Measurements from ENCODE around the gene CFLAR. TPM values are rescaled to one million over a fixed set of nuclear protein-coding genes. Genes with fewer than 3 reads are reported as not detected.
A peak's percentile ranks its signal among the peaks of the same experiment; 100 is the strongest.
"Not testable (repeated sequence)": the region's sequence is repeated elsewhere in the genome, so short reads cannot be mapped to it uniquely, and the experiment has no call there.

Gene CFLAR
- total RNA-seq, 1 donor from 2014 or later, result 54.0 TPM

DNA sequence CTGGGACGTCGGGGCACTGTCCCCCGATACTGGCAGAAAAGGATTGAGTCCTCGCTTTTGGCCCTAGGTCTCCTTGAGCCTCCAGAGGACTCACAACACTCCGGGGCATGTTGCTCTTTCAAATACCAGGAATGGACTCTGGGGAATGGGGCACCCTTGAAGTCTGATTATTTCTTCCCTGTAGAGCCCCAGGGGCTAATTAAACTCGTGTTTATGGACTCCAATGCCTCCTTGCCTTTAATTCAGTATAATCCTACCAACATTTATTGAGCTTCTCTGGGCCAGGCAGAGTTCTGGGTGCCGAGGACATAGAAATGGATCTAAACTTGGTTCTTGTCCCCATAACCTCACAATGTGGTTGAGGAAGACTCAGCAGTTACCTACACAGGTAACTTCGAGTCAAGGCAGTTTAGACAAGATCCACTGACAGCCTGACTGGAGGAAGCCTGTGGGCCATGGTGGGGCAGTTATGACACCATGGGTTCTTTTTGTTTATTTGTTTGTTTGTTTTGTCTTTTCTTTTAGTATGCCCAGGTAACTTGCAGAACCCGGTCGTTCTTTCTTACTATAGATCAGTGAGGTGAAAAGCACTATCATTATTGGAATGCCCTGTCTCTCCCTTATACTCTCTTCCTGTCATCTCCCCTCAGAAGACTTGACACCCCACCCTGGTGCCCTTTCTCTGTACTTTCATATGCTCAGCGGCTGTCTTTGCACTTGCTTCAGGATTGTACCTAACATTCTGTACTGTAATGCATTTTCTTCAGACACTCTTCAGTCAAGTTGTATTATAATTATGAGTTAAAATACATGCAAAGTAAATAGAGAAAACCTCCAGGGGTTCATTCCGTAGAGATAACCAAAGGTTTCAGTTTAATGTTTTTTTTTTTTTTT lies 3.2 kb downstream of the CFLAR start:
- no peak for DNase-seq (ENCODE audit: low read depth)

DNA sequence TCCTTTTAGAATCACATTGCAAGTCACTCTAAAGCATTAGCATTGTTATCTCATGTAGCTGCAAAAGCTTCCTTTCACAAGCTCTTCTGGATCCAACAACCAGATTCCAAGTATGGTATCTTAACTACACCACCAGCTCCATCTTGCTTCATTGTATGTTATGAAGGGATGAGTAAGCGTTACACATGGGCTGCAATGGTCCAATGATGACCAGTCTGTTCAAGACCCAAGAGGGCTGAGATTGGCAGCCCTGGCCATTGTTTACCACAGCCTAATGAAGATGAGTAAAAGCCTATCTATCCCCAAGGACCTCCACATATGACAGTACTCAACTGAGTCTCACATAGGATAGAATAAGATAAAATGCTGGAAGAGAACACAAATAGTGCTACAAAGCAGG lies 6.3 kb downstream of the CFLAR start:
- no peak for DNase-seq (ENCODE audit: low read depth)

DNA sequence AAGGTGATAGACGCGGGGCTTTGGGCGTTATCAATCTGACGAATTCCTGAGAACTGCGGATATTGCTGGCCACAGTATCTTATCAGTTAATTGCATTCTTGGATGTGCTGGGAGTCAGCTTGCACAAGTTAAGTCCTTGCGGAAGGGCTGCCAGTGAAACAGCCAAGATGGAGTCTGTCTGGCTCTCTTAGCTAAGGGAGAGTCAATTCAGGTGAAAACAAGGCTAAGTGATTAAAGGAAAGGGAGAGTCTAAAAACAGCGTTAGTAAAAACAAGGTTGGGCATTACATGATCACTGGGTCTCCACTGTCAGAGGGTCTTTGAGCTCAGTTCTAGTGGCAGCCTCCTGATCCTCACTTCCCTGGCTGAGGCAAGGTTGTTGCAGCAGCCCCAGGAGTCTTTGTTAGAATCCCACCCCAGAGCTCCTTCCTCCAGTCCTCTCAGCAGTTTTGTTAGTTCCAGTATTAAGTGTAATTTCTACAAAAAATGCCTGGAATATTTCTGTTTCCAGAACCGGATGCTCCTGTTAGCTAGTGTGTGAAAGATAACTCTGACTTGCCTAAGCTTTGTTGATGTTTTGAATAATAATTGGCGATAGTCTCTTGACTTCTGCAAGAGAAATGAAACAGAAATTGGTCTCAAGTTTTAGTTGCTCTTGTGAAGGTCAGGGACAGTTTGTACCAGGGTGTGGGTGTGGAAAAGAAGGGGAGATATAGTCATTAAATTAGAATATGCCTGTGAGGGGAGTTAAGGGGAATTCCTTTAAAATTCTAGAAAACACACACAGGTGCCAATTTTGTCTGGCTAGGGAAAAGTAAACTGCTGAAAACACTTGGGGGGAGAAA lies 10.6 kb downstream of the CFLAR start:
- peak; percentile 33 for DNase-seq (ENCODE audit: low read depth)

DNA sequence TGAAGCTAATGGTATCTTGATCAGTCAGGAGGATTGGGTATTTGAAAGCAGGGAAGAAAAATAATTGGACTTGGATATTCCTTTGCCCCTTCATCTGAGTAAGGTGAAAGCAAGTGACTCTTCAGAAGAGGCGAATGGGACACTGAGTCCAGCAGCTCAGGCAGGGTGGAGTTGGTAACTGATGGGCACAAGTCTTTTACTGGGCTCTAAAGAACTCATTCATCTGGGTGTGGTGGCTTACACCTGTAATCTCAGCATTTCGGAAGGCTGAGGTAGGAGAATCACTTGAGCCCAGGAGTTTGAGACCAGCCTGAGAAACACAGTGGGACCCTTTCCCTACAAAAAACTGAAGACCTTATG lies 11.2 kb downstream of the CFLAR start:
- DNase-seq (ENCODE audit: low read depth), result no peak

DNA sequence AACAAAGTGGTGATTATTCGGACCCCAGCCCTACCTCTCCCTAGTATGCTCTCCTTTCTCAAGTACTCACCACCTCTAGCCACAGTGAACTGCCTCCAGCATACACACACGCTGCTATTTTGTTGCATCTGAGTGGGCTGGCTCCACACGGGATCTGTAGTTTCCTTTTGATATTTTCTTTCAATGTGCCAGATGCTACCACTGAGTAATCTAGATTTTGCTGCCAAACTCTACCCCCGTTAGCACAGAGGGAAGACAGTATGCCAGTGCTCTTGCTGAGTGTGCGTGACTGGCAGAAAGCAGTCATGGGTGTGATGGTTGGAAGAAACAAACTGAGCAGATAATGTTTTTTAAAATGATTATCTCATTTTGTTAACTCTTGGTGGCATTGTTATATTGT lies 11.6 kb downstream of the CFLAR start:
- peak; percentile 89 for DNase-seq (ENCODE audit: low read depth)

DNA sequence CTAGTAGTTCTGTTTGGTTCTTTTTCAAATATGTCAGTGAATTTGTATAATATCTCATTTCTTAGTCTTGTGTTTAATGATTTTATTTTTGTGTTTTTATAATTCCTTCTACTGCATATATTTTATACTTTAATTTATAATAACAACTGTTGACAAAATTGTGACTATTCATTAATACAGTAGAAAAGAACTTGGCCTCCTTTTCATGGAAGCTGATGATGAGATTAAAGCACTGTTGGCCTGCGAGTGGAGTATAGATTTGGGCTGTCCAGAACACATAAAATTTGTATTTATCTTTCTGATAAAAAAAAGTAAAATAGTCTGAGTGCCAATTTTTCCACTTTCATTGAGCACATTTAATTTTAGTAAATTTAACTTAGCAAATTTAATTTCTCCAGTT lies 12.1 kb downstream of the CFLAR start:
- no peak for DNase-seq (ENCODE audit: low read depth)

DNA sequence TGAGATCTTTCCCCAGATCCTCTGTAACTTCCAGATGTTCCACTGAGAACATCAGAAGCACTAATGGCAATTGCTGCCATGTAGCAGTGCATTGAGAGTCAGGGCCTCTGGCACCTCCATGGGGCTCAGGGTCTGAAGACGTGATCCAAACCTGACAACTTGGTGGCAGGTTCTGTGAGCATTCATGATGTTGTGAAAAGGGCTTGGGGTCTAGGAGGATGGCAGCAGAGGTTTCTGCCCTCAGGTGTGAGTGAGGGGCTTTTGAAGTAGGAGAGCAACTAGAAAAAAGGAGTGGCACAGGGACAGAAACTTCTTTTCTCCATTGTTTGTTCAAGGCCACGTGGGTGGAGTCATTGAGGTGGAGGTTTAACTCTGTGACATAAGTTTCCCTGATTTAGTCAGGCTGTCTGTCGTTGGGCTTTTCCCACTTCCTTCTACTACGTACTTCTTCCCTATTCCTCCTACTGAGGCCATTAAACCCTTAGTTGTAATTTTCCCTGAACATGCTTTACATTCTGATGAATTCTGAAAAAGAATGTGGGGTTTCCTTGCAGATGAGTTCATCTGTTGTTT lies 13.1 kb downstream of the CFLAR start:
- peak; percentile 43 for DNase-seq (ENCODE audit: low read depth)

DNA sequence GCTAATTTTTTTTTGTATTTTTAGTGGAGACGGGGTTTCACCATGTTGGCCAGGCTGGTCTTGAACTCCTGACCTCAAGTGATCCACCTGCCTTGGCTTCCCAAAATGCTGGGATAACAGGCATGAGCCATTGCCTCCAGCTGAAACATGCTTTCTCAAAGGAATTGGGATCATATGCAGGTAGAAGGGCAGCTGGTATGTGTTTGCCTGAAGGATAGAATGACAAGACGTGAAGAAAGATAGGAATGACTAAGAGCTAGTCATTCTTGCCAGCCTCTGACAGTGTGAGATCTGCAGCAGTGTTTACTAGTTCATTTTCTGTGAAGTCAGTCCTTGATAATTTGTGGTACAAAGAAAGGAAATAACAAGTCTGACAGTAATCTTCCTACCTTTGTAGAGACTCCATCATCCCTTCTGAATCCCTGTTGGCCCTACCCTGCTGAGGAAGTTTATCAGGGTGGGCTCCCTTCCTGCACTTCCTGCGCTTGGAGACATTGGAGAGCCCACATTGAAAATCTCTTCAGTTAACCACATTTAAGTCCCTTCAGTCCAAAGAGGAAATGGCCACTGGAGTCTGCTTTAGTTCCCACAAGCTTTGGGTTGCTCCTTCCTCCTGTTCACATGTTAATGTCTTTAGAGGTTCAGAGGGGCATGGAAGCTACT lies 14.7 kb downstream of the CFLAR start:
- peak; percentile 58 for DNase-seq (ENCODE audit: low read depth)

DNA sequence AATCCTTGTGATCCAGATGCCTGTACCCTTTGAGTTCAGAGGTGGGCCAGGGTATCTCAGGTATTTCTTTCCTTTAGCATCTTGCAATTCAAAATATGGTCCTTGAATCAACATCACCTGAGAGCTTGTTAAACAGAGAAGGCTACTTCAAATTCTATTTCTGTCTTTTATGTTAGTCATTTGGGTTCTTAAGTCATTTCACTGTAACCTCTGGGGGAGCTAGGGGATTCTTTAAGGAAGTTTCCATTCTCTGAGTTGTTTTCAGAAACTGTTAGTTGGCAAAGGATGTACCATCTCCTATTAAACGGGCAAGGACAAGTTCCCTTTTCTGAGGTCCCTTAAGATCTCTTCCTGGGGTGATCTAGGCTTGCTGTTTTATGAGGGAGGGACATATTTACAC lies 16.6 kb downstream of the CFLAR start:
- no peak for DNase-seq (ENCODE audit: low read depth)

DNA sequence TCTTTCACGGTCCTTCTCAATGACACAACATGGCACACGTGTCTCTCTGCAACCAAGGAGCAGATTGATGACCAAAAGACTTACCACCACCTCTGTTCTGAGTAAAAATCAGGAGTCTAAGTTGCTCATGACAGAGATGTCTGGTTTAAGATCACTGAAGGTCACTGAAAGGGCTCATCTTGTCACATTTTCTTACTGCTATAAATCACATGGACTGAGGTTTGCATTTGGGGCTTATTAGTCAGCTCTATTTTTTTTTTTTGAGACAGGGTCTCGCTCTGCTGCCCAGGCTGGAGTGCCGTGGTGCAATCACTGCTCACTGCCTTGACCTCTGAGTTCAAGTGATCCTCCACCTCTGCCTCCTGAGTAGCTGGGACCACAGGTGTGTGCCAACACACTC lies 19.4 kb downstream of the CFLAR start:
- DNase-seq (ENCODE audit: low read depth), result no peak

DNA sequence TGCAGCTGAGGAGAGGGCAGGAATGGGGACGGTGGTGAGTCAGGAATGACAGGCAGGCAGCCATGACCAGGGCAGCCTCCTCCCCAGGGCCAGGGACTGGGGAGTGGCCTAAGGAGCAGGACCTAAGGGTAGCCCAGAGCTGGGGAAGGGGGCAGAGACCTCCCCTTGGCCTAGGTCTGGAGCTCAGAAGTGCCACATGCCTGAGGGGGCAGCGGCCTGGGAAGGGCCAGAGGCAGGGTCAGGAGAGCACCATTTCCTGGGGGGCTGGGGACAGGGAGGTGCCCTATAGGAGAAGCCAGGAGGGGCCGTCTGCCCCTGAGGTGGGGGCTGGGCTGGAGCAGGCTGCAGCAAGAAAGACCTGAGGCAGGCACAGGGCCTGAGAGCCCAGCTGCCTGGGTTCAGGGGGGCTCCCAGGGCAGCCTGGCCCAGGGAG lies 20.9 kb downstream of the CFLAR start:
- DNase-seq (ENCODE audit: low read depth), result peak; percentile 24

DNA sequence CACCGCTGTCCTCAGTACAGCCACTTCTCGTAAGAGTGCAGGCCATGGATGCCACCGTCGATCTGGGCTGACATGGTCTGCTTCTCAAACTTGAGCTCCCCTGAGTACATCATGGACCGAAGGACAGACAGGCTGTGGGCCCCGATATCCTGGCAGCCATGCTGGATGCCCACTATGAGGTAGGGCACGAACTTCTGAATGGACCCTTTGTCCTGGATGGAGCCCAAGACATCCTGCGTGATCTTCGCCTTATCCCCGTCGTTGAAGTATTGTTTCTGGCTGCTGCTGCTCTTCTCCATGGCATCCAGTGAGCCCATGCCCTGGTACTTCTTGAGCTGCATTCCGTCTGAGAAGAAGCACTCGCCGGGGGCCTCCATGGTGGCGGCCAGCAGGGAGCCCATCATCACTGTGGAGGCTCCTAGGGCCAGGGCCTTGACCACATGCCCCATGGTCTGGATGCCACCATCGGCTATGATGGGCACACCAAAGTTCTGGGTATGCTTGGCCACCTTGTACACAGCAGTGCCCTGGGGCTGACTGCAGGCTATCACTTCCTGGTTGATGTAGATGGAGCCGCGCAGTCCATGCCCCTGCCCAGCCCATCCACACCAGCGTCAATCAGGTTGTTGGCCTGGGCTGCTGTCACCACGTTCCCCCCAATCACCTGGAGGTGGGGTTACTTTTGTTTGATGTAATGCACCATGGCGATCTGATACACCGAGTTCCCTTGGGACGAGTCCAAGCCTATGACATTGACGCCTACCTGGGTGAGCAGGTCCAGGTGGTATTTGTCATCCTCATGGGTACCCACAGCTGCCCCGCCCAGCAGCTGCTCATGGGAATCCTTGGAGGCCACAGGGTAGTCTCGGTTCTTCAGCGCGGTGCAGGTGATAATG lies 21.8 kb downstream of the CFLAR start:
- no peak for DNase-seq (ENCODE audit: low read depth)

DNA sequence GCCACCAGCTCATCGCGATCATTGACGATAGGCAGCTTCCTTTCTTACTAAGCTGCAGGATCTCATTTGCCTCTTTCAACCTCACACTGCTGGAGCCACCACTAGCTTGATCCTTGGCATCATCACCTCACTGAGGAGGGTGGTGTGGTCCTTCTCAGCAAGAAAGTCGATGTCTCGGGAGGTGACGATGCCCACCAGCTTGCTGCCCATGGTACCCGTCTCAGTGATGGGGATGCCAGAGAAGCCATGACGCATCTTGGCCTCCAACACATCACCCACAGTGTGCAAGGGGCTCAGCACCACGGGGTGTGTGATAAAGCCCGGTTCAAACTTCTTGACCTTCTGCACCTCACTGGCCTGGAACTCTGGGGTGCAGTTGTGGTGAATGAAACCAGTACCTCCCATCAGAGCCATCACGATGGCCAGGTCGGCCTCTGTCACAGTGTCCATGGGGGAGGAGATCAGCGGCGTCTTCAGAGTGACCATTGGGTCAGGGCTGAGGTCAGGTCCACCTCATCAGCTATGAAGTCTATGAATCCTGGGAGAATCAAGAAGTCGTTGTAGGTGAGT lies 22.5 kb downstream of the CFLAR start:
- no peak for DNase-seq (ENCODE audit: low read depth)

DNA sequence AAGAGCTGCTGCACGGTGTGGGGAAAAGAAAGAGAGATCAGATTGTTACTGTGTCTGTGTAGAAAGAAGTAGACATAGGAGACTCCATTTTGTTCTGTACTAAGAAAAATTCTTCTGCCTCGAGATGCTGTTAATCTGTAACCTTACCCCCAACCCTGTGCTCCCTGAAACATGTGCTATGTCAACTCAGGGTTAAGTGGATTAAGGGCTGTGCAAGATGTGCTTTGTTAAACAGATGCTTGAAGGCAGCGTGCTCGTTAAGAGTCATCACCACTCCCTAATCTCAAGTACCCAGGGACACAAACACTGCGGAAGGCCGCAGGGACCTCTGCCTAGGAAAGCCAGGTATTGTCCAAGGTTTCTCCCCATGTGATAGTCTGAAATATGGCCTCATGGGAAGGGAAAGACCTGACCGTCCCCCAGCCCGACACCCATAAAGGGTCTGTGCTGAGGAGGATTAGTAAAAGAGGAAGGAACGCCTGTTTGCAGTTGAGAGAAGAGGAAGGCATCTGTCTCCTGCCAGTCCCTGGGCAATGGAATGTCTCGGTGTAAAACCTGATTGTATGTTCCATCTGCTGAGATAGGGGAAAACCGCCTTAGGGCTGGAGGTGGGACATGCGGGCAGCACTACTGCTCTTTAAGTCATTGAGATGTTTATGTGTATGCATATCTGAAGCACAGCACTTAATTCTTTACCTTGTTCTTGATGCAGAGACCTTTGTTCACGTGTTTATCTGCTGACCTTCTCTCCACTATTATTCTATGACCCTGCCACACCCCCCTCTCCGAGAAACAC lies 23.2 kb downstream of the CFLAR start:
- DNase-seq (ENCODE audit: low read depth), result not testable (repeated sequence)

DNA sequence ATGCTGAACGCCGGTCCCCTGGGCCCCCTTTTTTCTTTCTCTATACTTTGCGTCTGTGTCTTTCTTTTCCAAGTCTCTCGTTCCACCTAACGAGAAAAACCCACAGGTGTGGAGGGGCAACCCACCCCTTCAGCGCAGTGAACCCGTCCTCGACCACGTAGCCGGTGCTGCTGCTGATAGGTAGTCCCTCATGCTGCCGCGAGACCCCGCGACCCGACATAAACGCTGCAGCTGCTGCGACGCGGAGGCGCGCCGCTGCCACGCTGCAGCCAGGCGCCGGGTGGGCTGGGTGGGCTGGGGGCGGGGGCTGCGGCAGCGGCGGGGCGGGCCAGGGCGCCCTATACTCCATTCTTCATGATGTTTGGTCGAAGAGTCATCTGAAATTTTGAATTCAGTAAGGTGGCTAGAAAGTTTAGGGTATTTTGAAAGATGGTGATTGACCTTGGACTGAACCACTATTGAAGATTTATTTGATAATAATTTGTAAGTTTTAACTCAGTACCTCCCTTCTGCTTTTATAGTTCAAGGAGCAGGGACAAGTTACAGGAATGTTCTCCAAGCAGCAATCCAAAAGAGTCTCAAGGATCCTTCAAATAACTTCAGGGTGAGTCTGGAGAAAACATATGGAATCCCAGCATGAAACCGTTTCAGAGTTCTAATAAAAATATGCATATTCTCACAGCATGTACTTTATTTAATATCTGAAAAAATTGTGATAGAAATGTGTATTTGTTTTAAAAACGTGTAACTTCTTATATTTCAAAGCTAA lies 24.1 kb downstream of the CFLAR start:
- DNase-seq (ENCODE audit: low read depth), result no peak

DNA sequence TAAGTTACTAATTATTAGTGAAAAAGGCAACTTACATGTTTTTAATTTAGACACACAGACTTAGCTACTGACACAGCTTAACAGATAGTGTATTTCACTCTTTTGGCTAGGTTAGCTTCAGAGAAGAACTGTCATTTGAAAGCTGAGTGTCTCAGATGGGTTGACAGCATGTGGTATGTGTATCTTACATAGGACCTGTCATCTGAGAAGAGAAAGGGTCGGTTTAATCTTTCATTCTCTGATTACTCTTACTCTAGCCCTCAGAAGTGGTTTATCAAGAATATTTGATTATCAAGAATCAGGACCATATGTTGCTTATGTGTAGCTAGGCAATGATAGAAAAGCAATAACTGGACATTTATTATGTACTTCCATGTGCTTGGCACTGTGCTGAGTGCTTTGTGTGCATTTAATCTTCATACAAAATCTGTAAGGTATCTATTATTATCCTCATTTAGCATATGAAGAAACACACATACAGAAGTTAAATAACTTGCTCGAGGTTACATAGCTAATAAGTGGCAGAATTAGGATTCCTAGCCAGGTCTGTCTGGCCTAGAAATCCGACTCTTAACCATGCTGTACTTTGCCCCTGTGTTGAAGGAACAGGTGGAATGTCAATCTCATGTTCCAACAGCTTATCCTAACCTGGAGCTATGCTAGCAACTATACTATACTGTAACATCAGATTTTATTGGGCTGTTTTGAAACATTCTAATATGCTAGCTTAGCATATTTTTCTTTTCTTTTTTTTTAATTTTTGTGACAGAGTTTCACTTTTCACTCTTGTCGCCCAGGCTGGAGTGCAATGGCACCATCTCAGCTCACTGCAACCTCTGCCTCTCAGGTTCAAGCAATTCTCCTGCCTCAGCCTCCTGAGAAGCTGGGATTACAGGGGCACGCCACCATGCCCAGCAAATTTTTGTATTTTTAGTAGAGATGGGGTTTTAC lies 28.4 kb downstream of the CFLAR start:
- no peak for DNase-seq (ENCODE audit: low read depth)

DNA sequence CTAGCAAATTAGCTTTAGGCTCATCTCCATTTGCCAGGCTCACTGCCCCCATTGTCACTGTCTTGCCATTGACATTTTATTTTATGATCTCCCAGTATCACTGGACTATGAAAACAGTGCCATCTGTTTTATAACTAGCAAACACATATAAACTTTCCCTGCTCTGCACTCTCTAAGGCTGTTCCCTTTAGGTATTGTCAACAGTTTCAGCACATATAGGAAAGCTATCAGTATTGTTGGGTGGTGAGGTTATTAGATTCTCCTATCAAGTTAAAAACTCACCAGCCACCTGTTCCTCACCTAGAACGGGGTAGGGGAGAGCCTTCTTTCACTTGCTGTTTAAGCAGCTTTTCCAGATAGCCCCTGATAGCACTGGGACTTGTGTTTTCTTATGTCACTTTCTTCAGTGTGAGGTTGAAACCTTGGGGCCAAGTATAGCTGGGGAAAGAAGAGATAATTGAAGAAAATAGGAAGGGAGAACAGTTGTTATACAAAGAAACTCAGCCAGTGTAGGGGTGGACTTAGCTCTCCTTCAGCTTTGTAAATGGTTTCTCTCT lies 32.5 kb downstream of the CFLAR start:
- DNase-seq (ENCODE audit: low read depth), result no peak

Measured in myocyte (in vitro differentiated cells).